ENCODE results near the gene UQCR11.
A peak's percentile ranks its signal among the peaks of the same experiment; 100 is the strongest.

Gene UQCR11

DNA sequence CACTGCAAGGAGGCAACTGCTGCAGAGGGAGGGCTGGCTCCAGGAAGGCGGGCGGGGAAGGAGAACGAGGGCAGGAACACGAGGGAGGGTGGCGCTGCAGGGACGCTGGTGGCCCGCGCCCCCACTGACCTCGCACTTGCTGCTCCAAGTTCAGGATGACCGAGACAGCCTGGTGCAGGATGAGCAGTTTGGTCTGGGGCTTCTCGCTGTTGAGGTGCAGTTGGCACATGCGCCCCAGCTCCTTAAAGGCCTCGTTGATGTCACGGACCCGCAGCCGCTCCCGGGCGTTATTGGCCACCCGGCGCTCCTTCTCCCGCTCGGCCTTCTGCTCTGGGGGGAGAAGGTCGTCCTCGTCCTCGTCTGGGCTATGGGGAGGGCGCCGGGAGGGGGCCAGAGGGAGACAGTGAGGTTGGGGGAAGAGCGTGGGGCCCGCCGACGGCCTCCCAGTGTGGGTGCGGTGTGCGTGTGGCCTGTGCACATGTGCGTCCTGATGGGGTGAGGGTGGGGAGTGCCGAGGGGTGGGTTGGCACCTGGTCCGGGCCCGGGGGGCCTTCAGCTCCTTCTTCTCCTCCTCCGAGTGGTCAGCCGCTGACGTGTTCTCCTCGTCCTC, 10.0 kb upstream of the UQCR11 start:
- DNase-seq (ENCODE audit: low read depth), result no peak

DNA sequence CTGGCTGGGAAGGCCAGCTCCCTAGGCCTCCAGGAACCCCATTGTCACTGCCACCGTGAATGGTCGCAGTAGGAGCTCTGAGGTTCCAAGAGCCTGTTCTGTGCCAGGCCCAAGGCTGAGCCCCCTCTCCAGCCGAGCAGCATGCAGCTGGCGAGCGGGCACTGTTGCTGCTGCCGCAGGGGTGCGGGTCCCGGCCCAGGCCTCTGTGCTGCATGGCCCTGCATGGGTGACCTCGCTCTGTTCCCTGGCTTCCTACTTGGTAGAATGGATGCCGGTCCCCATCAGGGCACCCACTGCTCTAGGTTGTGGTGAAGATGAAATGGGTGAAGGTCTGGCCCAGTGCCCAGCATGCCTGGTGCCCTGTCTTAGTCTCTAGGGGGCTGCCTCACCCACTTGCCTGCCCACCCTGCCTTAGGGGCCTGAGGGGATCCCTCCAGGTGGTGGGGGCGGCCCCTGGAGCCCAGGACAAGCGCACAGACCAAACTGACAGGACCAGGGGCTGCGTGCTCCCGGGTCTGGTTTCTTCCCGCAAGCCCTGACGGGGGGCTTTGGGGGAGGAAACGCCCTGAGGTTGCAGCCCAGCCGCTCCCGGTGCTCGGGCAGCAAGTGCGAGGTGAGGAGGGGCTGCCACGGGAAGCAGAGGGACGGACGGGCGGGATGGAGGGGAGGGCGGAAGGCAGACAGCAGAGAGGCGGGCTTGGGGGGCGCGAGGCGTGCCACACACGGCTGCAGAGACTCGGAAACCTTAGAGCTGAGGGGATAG, 8.7 kb upstream of the UQCR11 start:
- DNase-seq (ENCODE audit: low read depth), result no peak

DNA sequence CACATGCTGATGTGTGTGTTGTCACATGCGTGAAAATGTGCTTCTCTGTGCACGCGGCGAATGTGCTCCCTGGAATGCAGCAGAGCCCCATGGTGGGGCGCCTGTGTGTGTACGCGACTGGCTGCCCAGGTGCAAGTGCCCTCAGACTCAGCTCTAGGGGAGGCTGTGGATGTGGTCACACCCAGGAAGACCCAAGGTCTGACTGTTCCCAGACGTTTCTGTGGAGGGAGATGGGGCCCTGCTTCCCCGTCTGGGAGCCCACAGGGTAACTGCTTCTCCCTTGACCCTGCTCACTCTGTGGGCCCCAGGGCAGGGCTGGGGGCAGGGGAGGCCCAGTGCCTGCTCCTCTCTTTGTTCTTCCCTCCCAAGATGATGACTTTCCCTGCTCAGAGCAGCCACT, 7.9 kb upstream of the UQCR11 start:
- DNase-seq (ENCODE audit: low read depth), result no peak

DNA sequence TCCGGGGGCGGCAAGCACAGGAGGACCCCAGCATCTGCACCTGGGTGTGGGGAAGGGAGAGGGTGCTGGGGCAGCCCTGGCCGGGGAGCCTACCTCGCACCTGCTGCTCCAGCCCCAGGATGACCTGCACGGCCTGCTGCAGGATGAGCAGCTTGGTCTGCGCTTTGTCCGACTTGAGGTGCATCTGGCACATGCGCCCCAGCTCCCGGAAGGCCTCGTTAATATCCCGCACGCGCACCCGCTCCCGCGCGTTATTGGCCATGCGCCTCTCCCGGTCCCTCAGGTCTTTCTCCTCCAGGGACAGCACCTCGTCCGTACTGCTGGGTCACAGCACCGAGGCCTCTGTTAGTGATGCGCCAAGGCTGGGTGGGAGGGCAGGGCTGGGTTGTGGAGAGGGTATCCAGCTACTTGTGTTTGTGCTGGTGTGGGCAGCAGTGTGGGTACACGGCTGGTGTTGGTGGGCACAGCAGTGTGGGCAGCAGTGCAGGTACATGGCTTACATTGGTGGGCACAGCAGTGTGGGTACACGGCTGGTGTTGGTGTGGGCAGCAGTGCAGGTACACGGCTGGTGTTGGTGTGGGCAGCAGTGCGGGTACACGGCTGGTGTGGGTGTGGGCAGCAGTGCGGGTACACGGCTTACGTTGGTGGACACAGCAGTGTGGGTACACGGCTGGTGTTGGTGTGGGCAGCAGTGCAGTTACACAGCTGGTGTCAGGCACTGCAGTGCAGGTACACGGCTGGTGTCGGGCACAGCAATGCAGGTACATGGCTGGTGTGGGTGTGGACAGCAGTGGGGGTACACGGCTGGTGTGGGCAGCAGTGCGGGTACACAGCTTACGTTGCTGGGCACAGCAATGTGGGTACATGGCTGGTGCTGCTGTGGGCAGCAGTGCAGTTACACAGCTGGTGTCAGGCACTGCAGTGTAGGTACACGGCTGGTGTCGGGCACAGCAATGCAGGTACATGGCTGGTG, 7.1 kb upstream of the UQCR11 start:
- no peak for DNase-seq (ENCODE audit: low read depth)

DNA sequence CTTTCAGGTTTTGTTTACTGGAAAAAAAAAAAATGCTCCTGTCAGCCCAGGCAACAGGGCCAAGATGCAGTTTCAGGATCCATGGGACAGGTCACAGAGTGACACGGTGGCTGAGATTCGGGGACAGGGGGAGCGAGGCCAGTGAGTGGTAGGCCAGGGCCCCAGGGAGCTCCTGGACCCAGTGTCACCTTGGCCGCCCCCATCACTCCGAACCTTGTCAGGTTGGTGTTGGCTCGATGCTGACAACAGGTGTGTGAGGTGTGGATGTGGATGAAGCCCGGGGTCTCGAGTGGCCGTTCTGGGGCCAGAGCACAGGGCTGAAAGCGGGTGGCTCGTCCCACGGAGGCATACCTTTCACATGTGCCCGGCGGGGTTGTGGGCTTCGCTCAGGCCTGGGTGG, 6.1 kb upstream of the UQCR11 start:
- DNase-seq (ENCODE audit: low read depth), result no peak

DNA sequence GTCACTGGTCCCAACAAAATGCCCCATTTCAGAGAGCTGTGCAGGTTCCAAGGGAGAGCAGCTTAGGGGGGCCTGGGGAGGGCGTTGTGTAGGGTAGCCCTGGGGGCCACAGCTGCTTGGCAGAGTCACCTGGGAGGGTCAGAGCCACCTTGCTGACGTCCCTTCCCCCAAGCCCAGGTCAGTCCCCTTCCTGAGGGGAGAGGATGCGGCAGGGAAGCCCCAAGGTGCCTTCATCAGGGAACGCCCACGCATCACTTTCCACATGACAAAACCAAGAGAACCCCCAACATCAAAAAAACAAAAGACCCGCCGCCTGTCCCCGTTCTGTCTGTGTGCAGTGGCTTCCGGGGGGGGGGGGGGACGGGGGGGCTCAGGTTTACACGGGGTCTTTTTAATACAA, 5.3 kb upstream of the UQCR11 start:
- no peak for DNase-seq (ENCODE audit: low read depth)

DNA sequence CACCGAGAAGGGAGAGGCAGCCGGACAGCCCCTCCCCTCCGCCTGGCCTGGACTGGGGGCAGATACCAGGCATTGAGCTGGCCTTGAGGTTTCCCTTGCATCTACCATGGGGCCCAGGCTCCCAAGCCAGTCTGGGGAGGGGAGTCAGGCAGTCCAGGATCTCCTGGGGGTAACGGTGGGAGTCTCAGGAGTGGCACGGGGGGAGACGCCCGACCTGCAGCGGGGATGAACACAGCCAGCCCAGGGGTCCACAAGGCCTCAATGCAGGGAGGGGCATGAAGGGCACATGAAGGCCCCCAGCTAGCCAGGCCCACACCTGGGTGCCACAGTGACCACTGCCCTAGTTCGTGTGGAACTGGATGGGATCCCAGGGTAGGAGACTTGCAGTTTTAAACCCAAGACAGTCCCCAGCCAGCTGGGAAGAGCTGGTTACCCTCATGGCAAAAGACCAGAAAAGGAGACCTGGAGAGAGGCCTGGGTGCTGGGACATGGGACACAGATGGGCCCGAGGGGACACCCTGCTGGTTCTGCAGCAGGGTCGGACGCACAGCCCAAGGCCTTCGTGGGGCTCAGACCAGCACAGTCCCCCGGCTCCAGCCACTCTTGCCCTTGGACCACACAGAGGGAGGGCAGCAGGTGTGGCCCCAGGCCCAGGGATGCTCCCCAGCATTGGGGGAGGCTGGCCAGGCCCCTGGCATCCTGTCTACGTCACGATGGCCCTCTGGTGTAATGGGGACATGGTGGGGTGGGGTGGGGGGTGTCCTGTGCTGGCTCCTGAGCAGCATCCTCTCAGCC, 4.6 kb upstream of the UQCR11 start:
- DNase-seq (ENCODE audit: low read depth), result no peak

DNA sequence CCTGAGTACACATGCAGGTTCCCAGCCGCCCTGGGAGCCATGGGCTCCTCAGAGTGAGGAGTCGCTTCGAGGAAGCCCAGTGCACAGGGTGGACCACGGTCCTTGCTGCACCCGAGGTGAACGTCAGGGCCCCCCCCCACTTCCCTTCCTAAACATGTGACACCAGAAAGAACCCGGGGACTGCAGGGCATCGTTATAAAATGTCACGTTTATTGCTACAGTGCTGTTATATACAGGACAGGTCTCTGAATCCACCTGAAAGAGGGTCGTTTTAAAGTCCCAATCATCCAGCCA, 3.8 kb upstream of the UQCR11 start:
- no peak for DNase-seq (ENCODE audit: low read depth)

DNA sequence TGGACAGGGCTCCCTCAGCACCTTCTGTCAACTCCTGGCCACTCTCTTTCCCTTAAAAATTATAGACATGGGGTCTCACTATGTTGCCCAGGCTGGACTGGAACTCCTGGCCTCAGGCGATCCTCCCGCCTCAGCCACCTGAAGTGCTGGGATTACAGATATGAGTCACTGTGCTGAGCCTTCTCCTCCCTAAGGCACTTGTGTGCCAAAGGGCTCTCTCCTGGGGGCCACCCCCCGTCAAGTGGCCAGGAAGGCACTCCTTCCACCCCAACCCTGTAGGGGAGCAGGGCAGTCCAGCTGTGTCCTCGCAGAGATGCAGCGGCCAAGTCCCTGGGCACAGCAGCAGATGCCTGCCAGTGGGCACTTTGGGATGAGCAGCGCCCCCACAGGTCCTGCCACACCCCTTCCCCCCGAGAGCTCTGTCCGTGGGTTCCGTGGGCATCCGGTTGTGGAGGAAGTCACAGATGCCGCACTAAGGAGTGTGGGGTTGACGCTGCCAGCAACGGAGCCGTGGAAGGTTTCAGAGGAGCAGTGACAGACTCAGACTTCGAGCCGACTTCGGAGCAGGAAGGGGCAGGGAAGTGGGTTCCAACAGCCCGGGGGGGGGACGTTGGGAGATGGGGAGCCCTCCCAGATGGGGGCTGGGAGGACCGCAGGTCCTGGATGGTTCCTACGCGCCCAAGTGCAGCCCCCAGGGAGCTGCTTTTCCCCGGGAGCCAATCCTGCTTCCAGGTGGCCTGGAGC, 3.3 kb upstream of the UQCR11 start:
- DNase-seq (ENCODE audit: low read depth), result peak; percentile 45

DNA sequence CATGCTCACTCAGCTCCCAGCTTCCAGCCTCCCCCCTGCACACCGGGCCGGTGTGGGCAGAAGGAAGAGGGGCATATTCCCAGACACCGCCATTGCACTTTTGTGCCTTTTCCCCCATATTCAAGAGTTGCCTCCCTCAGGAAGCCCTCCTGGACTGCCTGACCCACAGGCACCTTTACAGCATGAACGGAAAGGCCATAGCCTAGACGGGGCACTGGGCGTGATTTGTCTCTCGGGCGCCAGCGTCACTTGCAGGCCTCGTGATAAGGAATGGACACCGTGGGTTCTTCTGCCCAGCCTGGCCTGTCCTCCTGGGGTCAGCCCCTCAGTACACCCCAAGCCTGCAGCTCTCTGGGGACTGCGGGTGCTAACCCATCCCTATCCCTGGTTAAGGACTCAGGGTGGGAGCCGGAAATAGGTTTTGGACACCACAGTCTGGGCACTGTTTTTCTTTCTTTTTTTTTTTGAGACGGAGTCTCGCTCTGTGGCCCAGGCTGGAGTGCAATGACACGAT, 933 bp upstream of the UQCR11 start:
- no peak for DNase-seq (ENCODE audit: low read depth)

DNA sequence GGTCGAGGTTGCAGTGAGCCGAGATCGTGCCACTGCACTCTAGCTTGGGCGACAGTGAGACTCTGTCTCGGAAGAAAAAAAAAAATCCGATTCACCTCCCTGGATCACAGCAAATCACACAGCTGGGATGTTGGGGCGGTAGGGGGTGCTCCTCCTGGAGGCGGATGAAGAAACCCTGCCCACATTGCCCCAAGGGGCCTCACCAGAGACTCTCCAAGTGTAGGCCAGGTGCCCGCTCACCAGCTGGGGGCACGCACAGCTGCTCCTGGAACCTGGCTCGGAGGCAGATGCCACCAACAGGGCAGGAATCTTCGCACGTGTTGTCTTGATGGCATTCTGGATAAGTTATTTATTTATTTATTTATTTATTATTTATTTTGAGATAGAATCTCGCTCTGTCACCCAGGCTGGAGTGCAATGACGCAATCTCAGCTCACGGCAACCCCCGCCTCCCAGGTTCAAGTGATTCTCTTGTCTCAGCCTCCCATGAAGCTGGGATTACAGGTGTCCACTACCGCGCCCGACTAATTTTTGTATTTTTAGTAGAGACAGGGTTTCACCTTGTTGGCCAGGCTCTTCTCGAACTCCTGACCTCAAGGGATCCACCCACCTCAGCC, 3.1 kb downstream of the UQCR11 start:
- no peak for DNase-seq (ENCODE audit: low read depth)

DNA sequence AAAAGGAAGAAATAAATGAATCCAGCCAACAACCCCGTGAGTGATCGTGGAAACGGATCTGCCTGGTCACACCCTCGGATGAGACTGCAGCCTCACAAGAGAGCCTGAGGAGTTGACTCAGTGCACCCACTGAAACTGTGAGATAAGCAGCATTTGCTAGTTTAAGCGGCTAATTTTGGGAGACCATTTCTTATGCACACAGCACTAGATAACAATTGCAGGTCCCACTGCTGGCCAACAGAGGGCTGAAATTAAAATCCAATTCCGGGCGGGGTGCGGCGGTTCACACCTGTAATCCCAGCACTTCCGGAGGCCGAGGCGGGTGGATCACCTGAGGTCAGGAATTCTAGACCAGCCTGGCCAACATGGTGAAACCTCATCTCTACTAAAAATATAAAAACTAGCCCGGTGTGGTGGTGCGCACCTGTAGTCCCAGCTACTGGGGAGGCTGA, 3.6 kb downstream of the UQCR11 start:
- DNase-seq (ENCODE audit: low read depth), result peak; percentile 27

DNA sequence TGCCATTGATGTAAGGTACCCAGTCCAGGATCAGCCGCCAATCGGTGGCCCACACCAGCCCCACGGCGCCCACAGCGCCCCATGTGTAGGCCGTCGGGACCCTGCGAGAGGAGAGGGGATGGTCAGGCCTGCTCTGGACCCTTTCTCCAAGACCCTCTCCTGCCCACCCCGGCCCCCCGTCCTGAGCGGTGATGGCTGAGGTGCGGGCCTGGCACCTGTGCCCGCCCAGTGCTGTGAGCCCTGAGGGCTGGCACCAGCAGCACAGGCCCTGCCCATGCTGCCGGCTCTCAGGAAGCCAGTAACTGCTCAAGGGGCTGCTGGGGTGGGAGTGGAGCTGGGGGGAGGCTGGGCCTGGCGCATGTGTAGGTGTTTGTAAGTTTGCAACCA, 5.8 kb downstream of the UQCR11 start:
- no peak for DNase-seq (ENCODE audit: low read depth)

DNA sequence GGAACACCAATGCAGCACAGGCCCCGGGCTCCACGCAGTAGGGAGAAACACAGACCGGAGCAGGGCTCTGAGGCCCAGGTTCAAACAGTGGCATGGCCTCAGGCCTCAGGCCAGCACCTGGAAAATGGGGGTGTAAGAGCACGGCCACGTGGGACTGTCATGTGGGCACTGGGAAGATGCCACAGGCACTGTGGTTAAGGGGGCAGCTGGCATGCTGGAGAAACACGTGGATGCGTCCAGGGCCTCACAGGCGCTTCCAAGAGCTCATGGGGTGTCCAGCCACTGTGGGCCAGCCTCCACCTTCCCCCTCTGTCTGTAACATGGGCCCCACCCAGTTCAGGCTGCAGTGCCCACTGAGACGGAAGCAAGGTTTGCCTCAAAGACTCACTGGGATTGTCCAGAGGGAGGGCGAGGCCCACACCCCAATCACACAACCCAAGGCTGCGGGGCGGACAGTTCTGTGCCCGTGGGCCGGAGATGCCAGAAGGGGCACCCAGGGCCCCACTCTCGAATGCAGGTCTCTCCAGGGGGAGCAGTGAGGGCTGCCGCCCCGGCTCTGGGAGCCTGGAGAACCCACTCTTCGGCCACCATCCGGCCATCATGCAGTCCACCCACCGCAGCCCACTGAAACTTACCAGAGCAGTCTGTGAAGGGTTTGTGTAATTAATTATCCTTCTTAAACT, 6.3 kb downstream of the UQCR11 start:
- no peak for DNase-seq (ENCODE audit: low read depth)

DNA sequence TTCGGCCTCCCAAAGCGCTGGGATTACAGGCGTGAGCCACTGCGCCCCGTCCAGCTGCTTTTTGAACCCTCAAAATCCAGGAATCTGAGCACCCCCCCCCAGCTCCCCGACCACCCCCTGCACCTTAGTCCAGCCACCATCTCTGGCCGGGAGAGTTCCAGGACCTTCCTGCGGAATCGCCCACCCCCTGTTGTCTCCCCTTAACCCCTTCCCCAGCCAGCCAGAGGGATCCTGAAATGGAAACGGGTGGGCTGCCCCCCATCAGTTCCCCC, 11.8 kb downstream of the UQCR11 start:
- DNase-seq (ENCODE audit: low read depth), result no peak

DNA sequence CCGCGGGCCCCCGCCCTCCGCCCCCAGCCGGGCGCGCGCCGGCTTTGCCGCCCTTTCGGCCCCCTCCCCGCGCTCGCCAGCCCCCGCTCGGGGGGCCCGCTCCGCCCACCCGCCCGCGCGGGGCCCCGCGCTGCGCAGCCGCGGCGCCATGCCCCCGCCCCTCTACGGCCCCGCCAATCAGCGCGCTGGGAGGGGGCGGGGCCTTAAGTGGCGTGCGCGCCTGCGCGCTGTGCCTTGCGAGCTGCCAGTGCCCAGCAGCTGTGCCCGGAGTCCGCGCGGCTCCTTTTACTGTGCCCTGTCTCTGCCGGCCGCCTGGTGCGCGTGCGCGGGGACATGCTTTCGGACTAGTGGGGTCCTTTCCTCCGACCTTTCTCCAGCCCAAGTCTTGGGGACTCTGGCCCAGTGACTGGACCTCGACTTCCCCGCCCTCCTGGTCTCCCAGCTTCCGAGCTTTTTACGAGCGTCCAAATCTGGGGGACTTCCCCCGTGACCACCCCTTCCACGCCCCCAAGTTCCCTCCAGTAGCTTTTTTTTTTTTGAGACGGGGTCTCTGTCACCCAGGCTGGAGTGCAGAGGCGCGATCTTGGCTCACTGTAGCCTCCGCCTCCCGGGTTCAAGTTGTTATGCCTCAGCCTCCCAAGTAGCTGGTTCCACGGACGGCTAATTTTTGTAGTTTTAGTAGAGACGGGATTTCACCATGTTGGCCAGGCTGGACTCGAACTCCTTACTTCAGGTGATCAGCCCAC, 12.3 kb downstream of the UQCR11 start, which contains the start of gene MBD3:
Gene MBD3, minus strand, starts transcription at position 111 of the 746 bp plus-strand sequence. CDS start 234 bp downstream, outside the sequence.
- peak; percentile 93 for DNase-seq (ENCODE audit: low read depth)

DNA sequence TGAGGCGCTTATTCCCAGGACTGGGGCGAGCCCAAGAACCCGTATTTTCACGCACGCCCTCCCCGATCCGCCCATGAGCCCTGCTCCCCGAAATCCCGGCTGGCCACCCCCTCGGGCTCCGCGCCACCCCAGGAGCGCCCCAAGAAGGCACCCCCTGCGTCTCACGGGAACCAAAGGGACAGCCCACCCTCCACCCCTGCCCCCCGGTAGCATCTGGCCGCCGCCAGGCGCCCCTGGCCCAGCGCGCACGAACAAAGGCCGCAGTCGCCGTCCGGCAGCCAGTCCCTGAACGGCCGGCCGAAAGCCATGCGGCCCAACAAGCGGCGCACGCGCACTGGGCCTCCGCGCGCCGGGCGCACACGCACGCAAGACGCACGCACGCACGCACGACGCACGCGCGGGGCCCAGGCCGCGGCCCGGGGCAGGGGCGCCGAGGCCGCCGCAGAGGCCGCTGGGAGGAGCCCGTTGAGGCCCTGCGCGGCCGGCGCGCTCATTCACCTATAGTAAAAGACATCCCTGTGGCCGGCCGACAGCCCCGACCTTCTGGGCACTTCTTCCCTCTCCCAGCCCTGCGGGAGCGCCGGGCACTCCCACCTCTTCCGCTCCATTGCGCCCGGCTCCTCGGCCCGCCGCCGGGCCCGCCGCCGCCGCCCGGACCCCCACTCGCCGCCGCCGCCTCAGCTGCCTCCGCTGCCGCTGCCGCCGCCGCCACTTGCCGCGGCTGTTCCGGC, 13.1 kb downstream of the UQCR11 start:
- DNase-seq (ENCODE audit: low read depth), result peak; percentile 92

DNA sequence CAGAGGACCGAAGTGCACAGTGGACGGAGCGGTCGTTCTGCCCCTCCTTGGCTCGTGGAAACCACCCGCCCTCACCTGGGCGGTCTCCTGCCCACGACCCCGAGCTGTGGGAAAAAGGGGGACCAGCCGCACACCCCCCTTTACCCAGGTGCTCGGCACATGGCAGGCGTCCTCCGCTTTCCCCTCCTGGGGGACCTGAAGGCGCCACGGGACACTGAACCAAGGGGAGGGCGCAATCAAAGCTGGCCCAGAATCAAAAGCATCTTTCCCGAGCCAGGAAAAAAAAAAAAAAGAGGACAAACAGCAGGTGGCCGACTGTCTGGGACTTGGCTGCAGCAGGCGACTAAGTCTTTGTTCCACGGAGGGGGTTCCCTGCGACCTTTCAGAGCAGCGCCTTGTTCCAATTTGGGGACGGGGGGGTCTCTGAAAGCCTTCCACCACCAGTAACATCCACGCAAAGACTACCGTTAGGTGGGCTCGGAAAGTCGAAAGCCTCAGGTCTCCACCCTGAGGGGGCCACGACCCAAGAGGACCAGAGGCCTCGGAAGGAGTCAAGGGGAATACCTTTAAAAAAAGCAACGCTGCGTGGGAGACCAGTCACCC, 13.7 kb downstream of the UQCR11 start:
- DNase-seq (ENCODE audit: low read depth), result peak; percentile 40

Measured in ELR (cell line).